Karpas-422 (cell line): ENCODE data around the gene MPP2. TPM values are rescaled to one million over a fixed set of nuclear protein-coding genes. Genes with fewer than 3 reads are reported as not detected.

Experiments
- DNase-seq: peaks from one replicate; pipeline ENCODE4 v3.0.0-alpha.2; 2015
- H2AFZ ChIP-seq: fragments of 200-600 bp; sonication (generic); 2 replicates; pipeline ENCODE4 v1.6.1; 2014; ENCODE audit warnings: antibody characterized with exemption, low read length, mixed read lengths
- H3K27ac ChIP-seq: fragments of 200-600 bp; sonication (generic); 2 replicates; pipeline ENCODE4 v1.5.1; 2014; ENCODE audit warnings: mild to moderate bottlenecking, low read length, moderate library complexity
- H3K27me3 ChIP-seq: fragments of 200-600 bp; sonication (generic); 2 replicates; pipeline ENCODE4 v1.6.1; 2014; ENCODE audit warnings: low read length, mixed read lengths
- H3K36me3 ChIP-seq: fragments of 200-600 bp; sonication (generic); 2 replicates; pipeline ENCODE4 v1.6.1; 2014; ENCODE audit warnings: low read length, mixed read lengths; ENCODE audit not compliant: insufficient read depth
- H3K4me1 ChIP-seq: fragments of 200-600 bp; sonication (generic); 2 replicates; pipeline ENCODE4 v1.6.1; 2014; ENCODE audit warnings: mild to moderate bottlenecking, low read length, mixed read lengths
- H3K4me2 ChIP-seq: fragments of 200-600 bp; sonication (generic); 2 replicates; pipeline ENCODE4 v1.6.1; 2014; ENCODE audit warnings: low read length, low read depth, mild to moderate bottlenecking; ENCODE audit not compliant: poor library complexity, severe bottlenecking
- H3K4me3 ChIP-seq: fragments of 200-600 bp; sonication (generic); 2 replicates; pipeline ENCODE4 v1.5.1; 2014; ENCODE audit warnings: mild to moderate bottlenecking, antibody characterized with exemption, low read length, mixed read lengths
- H3K79me2 ChIP-seq: fragments of 200-600 bp; sonication (generic); 2 replicates; pipeline ENCODE4 v1.6.1; 2014; ENCODE audit warnings: mild to moderate bottlenecking, low read length, mixed read lengths
- H3K9ac ChIP-seq: fragments of 200-600 bp; sonication (generic); 2 replicates; pipeline ENCODE4 v1.6.0; 2014; ENCODE audit warnings: low read length
- H3K9me2 ChIP-seq: fragments of 200-600 bp; sonication (generic), shearing (Covaris generic); replicated peaks from 2 replicates; pipeline ENCODE4 v1.6.0; 2014; ENCODE audit warnings: mild to moderate bottlenecking, low read length, moderate library complexity; ENCODE audit not compliant: insufficient read depth
- H3K9me3 ChIP-seq: fragments of 300-700, 200-600 bp; sonication (generic); 2 replicates; pipeline ENCODE4 v1.6.1; 2014; ENCODE audit warnings: low read length, mixed read lengths
- H4K20me1 ChIP-seq: fragments of 200-600 bp; sonication (generic); 2 replicates; pipeline ENCODE4 v1.6.1; 2014; ENCODE audit warnings: mild to moderate bottlenecking, antibody characterized with exemption, low read length, low read depth; ENCODE audit not compliant: insufficient read depth
- total RNA-seq: library from RNA; depleted of rRNA; stranded (reverse); fragments of >200 nt; shearing (Covaris generic); gene quantifications from 2 replicates; pipeline ENCODE4 v1.2.3, GENCODE V29; 2014; ENCODE audit warnings: low replicate concordance

MPP2 gene
- total RNA-seq, 1 experiment from 2014 or later: not detected

- Histone ChIP-seq H3K4me2 (no peak overlapping the region), H3K9ac (no peak overlapping the region), H3K36me3 (no peaks in the 10 kb centered on the region), H3K79me2 (no peaks in the 10 kb centered on the region), H3K4me1 (no peaks in the 10 kb centered on the region), H3K27me3 (no peaks in the 10 kb centered on the region), H3K9me3 (no peaks in the 10 kb centered on the region), H3K4me3 (no peak overlapping the region), H4K20me1 (no peaks in the 10 kb centered on the region), H2AFZ (no peak overlapping the region), H3K9me2 (no peaks in the 10 kb centered on the region), H3K27ac (no peak overlapping the region)
- DNase-seq: no peak
Observed at GRCh38 chr17:43860077-43860725, 47.1 kb downstream of the MPP2 start.

- Histone ChIP-seq H3K79me2 (no peaks in the 10 kb centered on the region), H3K4me3 (no peak overlapping the region), H3K27ac (no peak overlapping the region), H3K9ac (no peak overlapping the region), H3K4me1 (no peaks in the 10 kb centered on the region), H3K9me2 (no peaks in the 10 kb centered on the region), H3K9me3 (no peaks in the 10 kb centered on the region), H3K27me3 (no peaks in the 10 kb centered on the region), H2AFZ (no peak overlapping the region), H3K36me3 (no peaks in the 10 kb centered on the region), H4K20me1 (no peaks in the 10 kb centered on the region), H3K4me2 (no peak overlapping the region)
- no peak for DNase-seq
Observed at GRCh38 chr17:43857957-43858600, 49.3 kb downstream of the MPP2 start.

GRCh38 chr17:43857141-43857540 lies 50.2 kb downstream of the MPP2 start:
- Histone ChIP-seq H3K27me3 (no peaks in the 10 kb centered on the region), H3K4me2 (no peak overlapping the region), H3K9me2 (no peaks in the 10 kb centered on the region), H4K20me1 (no peaks in the 10 kb centered on the region), H3K79me2 (no peaks in the 10 kb centered on the region), H3K36me3 (no peaks in the 10 kb centered on the region), H2AFZ (no peak overlapping the region), H3K4me3 (no peak overlapping the region), H3K9ac (no peak overlapping the region), H3K27ac (no peak overlapping the region), H3K4me1 (no peaks in the 10 kb centered on the region), H3K9me3 (no peaks in the 10 kb centered on the region)
- DNase-seq: no peak

GRCh38 chr17:43856141-43856540 lies 51.2 kb downstream of the MPP2 start:
- no peak for DNase-seq
- no peaks in the 10 kb centered on the region for H3K27me3 ChIP-seq
- no peak overlapping the region for H3K9ac ChIP-seq
- H3K36me3 ChIP-seq: no peaks in the 10 kb centered on the region
- no peaks in the 10 kb centered on the region for H3K79me2 ChIP-seq
- H3K9me2 ChIP-seq: no peaks in the 10 kb centered on the region
- H3K4me2 ChIP-seq: no peak overlapping the region
- no peaks in the 10 kb centered on the region for H3K4me1 ChIP-seq
- no peak overlapping the region for H3K4me3 ChIP-seq
- H2AFZ ChIP-seq: no peak overlapping the region
- no peaks in the 10 kb centered on the region for H3K9me3 ChIP-seq
- no peaks in the 10 kb centered on the region for H4K20me1 ChIP-seq
- H3K27ac ChIP-seq: no peak overlapping the region

GRCh38 chr17:43855061-43855460 lies 52.3 kb downstream of the MPP2 start:
- H3K4me3 ChIP-seq: no peak overlapping the region
- DNase-seq: no peak
- no peak overlapping the region for H2AFZ ChIP-seq
- no peaks in the 10 kb centered on the region for H3K4me1 ChIP-seq
- H3K36me3 ChIP-seq: no peaks in the 10 kb centered on the region
- H3K9me2 ChIP-seq: no peaks in the 10 kb centered on the region
- no peak overlapping the region for H3K9ac ChIP-seq
- no peaks in the 10 kb centered on the region for H3K27me3 ChIP-seq
- no peaks in the 10 kb centered on the region for H3K9me3 ChIP-seq
- no peak overlapping the region for H3K27ac ChIP-seq
- H4K20me1 ChIP-seq: no peaks in the 10 kb centered on the region
- no peaks in the 10 kb centered on the region for H3K79me2 ChIP-seq
- H3K4me2 ChIP-seq: no peak overlapping the region

GRCh38 chr17:43854498-43854897 lies 52.8 kb downstream of the MPP2 start:
- H3K4me1 ChIP-seq: no peaks in the 10 kb centered on the region
- H2AFZ ChIP-seq: no peak overlapping the region
- H3K4me2 ChIP-seq: no peak overlapping the region
- H3K79me2 ChIP-seq: no peaks in the 10 kb centered on the region
- H3K36me3 ChIP-seq: no peaks in the 10 kb centered on the region
- H3K9me3 ChIP-seq: no peaks in the 10 kb centered on the region
- no peaks in the 10 kb centered on the region for H3K9me2 ChIP-seq
- H4K20me1 ChIP-seq: no peaks in the 10 kb centered on the region
- no peak for DNase-seq
- no peak overlapping the region for H3K4me3 ChIP-seq
- no peaks in the 10 kb centered on the region for H3K27me3 ChIP-seq
- no peak overlapping the region for H3K9ac ChIP-seq
- H3K27ac ChIP-seq: no peak overlapping the region

GRCh38 chr17:43853546-43853945 lies 53.8 kb downstream of the MPP2 start:
- H3K4me1 ChIP-seq: no peaks in the 10 kb centered on the region
- no peak for DNase-seq
- no peaks in the 10 kb centered on the region for H3K36me3 ChIP-seq
- no peak overlapping the region for H3K4me2 ChIP-seq
- no peak overlapping the region for H3K4me3 ChIP-seq
- no peaks in the 10 kb centered on the region for H4K20me1 ChIP-seq
- H3K9me2 ChIP-seq: no peaks in the 10 kb centered on the region
- H3K27ac ChIP-seq: no peak overlapping the region
- no peaks in the 10 kb centered on the region for H3K27me3 ChIP-seq
- no peak overlapping the region for H2AFZ ChIP-seq
- H3K9me3 ChIP-seq: no peaks in the 10 kb centered on the region
- no peaks in the 10 kb centered on the region for H3K79me2 ChIP-seq
- H3K9ac ChIP-seq: no peak overlapping the region

GRCh38 chr17:43852571-43852970 lies 54.8 kb downstream of the MPP2 start:
- no peaks in the 10 kb centered on the region for H3K9me2 ChIP-seq
- H3K9ac ChIP-seq: no peak overlapping the region
- H4K20me1 ChIP-seq: no peaks in the 10 kb centered on the region
- no peak overlapping the region for H3K4me2 ChIP-seq
- H3K27me3 ChIP-seq: no peaks in the 10 kb centered on the region
- H3K9me3 ChIP-seq: no peaks in the 10 kb centered on the region
- H3K36me3 ChIP-seq: no peaks in the 10 kb centered on the region
- no peak overlapping the region for H3K4me3 ChIP-seq
- H3K79me2 ChIP-seq: no peaks in the 10 kb centered on the region
- H3K27ac ChIP-seq: no peak overlapping the region
- no peak for DNase-seq
- H2AFZ ChIP-seq: no peak overlapping the region
- H3K4me1 ChIP-seq: no peaks in the 10 kb centered on the region
